Common myeloid progenitor, CD34-positive (primary cell): ENCODE data around the gene SMIM38.
"Not testable (repeated sequence)": the region's sequence is repeated elsewhere in the genome, so short reads cannot be mapped to it uniquely, and the experiment has no call there.

Source experiments
- CTCF ChIA-PET: fragments of 350-600 bp; sonication (Branson Sonifier 250); formaldehyde crosslinking; loops from one replicate; lab custom pipeline; 2021; ENCODE audit warnings: antibody characterized with exemption; lab: Charles Lee
- POLR2A ChIA-PET: fragments of 350-600 bp; sonication (Branson Sonifier 250); formaldehyde crosslinking; loops from one replicate; lab custom pipeline; 2021; ENCODE audit warnings: antibody characterized with exemption; lab: Charles Lee
- DNase-seq, 3 donors: peaks; one replicate each; pipeline versions ENCODE4 v3.0.0 to v3.0.0-alpha.2; 2013
- H3K27ac ChIP-seq, 2 experiments: 1 replicate in 1 of 2; 2 replicates in 1 of 2; pipeline ENCODE4 v1.7.0; 2013; ENCODE audit warnings: inconsistent platforms in 2 of 2, low read length in 2 of 2, mild to moderate bottlenecking in 2 of 2, low read depth in 1 of 2, moderate library complexity in 1 of 2; ENCODE audit not compliant: severe bottlenecking in 2 of 2, insufficient read depth in 1 of 2, poor library complexity in 1 of 2
- H3K27me3 ChIP-seq, 5 experiments: replicated peaks in 2 of 5; 1 replicate in 3 of 5; 2 replicates in 2 of 5; pipeline versions ENCODE4 v1.6.1 to v1.7.0; 2013; ENCODE audit warnings: low read length in 4 of 5, mild to moderate bottlenecking in 2 of 5, moderate library complexity in 2 of 5, inconsistent platforms in 1 of 5; ENCODE audit not compliant: insufficient read depth in 5 of 5, control insufficient read depth in 4 of 5
- H3K36me3 ChIP-seq, 4 experiments: 1 replicate in 2 of 4; 2 replicates in 2 of 4; pipeline versions ENCODE4 v1.6.1 to v1.7.0; 2013; ENCODE audit warnings: low read length in 3 of 4, control low read depth in 1 of 4, mild to moderate bottlenecking in 1 of 4; ENCODE audit not compliant: control insufficient read depth in 4 of 4, insufficient read depth in 4 of 4
- H3K4me1 ChIP-seq, 4 experiments: 1 replicate in 3 of 4; 2 replicates in 1 of 4; pipeline versions ENCODE4 v1.6.1 to v1.7.1; 2013; ENCODE audit warnings: low read length in 3 of 4, mild to moderate bottlenecking in 3 of 4, control low read depth in 1 of 4, inconsistent platforms in 1 of 4, moderate library complexity in 1 of 4; ENCODE audit not compliant: control insufficient read depth in 4 of 4, insufficient read depth in 4 of 4; ENCODE audit errors: control extremely low read depth in 1 of 4
- H3K4me3 ChIP-seq, 7 experiments: 1 replicate in 4 of 7; 2 replicates in 3 of 7; pipeline versions ENCODE4 v1.5.1 to v1.7.0; 2013; ENCODE audit warnings: mild to moderate bottlenecking in 7 of 7, low read length in 6 of 7, moderate library complexity in 6 of 7, inconsistent platforms in 2 of 7, low read depth in 2 of 7, control low read depth in 1 of 7; ENCODE audit not compliant: insufficient read depth in 4 of 7, control insufficient read depth in 1 of 7; ENCODE audit errors: extremely low read depth in 1 of 7
- H3K9me3 ChIP-seq, 5 experiments: 1 replicate in 4 of 5; 2 replicates in 1 of 5; pipeline versions ENCODE4 v1.6.1 to v1.7.1; 2013; ENCODE audit warnings: low read length in 4 of 5, mild to moderate bottlenecking in 2 of 5, inconsistent platforms in 1 of 5, low read depth in 1 of 5, moderate library complexity in 1 of 5; ENCODE audit not compliant: control insufficient read depth in 4 of 5, insufficient read depth in 2 of 5; ENCODE audit errors: control extremely low read depth in 1 of 5
- WGBS: methylation state at CpG from one replicate; pipeline ENCODE4 v1.1.5; 2013; ENCODE audit not compliant: insufficient coverage; 5-methylcytosine and 5-hydroxymethylcytosine counted together

The SMIM38 gene

GRCh38 chr11:69133251-69133650, 22.5 kb upstream of the SMIM38 start:
- Histone ChIP-seq H3K36me3 (no peaks in the 10 kb centered on the region), H3K9me3 (peaks cover 0 to 15% (median 2%) of the 10 kb centered on the region in 5 experiments), H3K27me3 (no peaks in the 10 kb centered on the region), H3K4me3 (no peak overlapping the region), H3K4me1 (no peaks in the 10 kb centered on the region), H3K27ac (no peak overlapping the region)
- CTCF ChIA-PET, result no interaction called here
- no peak for DNase-seq
- POLR2A ChIA-PET, result no interaction called here
- no CpG with 5 or more reads among the region's 4 CpGs for WGBS

- DNase-seq, result peak in 1 of 3 donors; percentile 11
- H3K9me3 ChIP-seq, result peaks cover 0 to 12% (median 2%) of the 10 kb centered on the region in 5 experiments
- H3K36me3 ChIP-seq, H3K27ac ChIP-seq, H3K4me1 ChIP-seq, POLR2A ChIA-PET, H3K27me3 ChIP-seq, H3K4me3 ChIP-seq, CTCF ChIA-PET: not testable (repeated sequence)
- WGBS, result no CpG with 5 or more reads among the region's 2 CpGs
Measured at GRCh38 chr11:69134182-69134581, 21.6 kb upstream of the SMIM38 start.

- ChIA-PET CTCF (no interaction called here), POLR2A (no interaction called here)
- H3K27ac ChIP-seq, result no peak overlapping the region
- H3K36me3 ChIP-seq, result no peaks in the 10 kb centered on the region
- H3K4me3 ChIP-seq, result no peak overlapping the region
- peaks cover 0 to 12% (median 2%) of the 10 kb centered on the region in 5 experiments for H3K9me3 ChIP-seq
- no peaks in the 10 kb centered on the region for H3K4me1 ChIP-seq
- no peaks in the 10 kb centered on the region for H3K27me3 ChIP-seq
- DNase-seq, result no peak
- WGBS, result 89% methylated on average over 5 of the region's 8 CpGs
Measured at GRCh38 chr11:69134957-69135356, 20.8 kb upstream of the SMIM38 start.

GRCh38 chr11:69135420-69136363, 20.0 kb upstream of the SMIM38 start:
- Histone ChIP-seq H3K27me3 (no peaks in the 10 kb centered on the region), H3K4me1 (no peaks in the 10 kb centered on the region), H3K9me3 (peaks cover 0 to 12% (median 2%) of the 10 kb centered on the region in 5 experiments), H3K27ac (no peak overlapping the region), H3K36me3 (no peaks in the 10 kb centered on the region), H3K4me3 (no peak overlapping the region)
- no peak for DNase-seq
- POLR2A ChIA-PET, result no interaction called here
- 97% methylated on average over 8 of the region's 14 CpGs for WGBS
- CTCF ChIA-PET, result no interaction called here

- no peak overlapping the region for H3K27ac ChIP-seq
- ChIA-PET CTCF (no interaction called here), POLR2A (no interaction called here)
- 96% methylated on average over 9 of the region's 9 CpGs for WGBS
- no peaks in the 10 kb centered on the region for H3K36me3 ChIP-seq
- H3K4me1 ChIP-seq, result no peaks in the 10 kb centered on the region
- H3K27me3 ChIP-seq, result no peaks in the 10 kb centered on the region
- H3K4me3 ChIP-seq, result no peak overlapping the region
- DNase-seq, result no peak
- peaks cover 0 to 12% (median 2%) of the 10 kb centered on the region in 5 experiments for H3K9me3 ChIP-seq
Measured at GRCh38 chr11:69136471-69136870, 19.3 kb upstream of the SMIM38 start.

- Histone ChIP-seq H3K27me3 (no peaks in the 10 kb centered on the region), H3K4me3 (no peak overlapping the region), H3K27ac (no peak overlapping the region), H3K4me1 (no peaks in the 10 kb centered on the region), H3K36me3 (no peaks in the 10 kb centered on the region), H3K9me3 (peaks cover 0 to 12% (median 2%) of the 10 kb centered on the region in 5 experiments)
- ChIA-PET CTCF (no interaction called here), POLR2A (no interaction called here)
- 95% methylated on average over 8 of the region's 8 CpGs for WGBS
- DNase-seq, result no peak
Measured at GRCh38 chr11:69137151-69137844, 18.4 kb upstream of the SMIM38 start.

GRCh38 chr11:69138265-69138664, 17.5 kb upstream of the SMIM38 start:
- ChIA-PET CTCF (no interaction called here), POLR2A (no interaction called here)
- DNase-seq, result no peak
- H3K36me3 ChIP-seq, result no peaks in the 10 kb centered on the region
- H3K4me3 ChIP-seq, result no peak overlapping the region
- H3K27ac ChIP-seq, result no peak overlapping the region
- no peaks in the 10 kb centered on the region for H3K4me1 ChIP-seq
- peaks cover 0 to 11% (median 2%) of the 10 kb centered on the region in 5 experiments for H3K9me3 ChIP-seq
- WGBS, result 100% methylated on average over 2 of the region's 3 CpGs
- no peaks in the 10 kb centered on the region for H3K27me3 ChIP-seq
